Common myeloid progenitor, CD34-positive (primary cell): ENCODE measurements around the gene ZBTB45.
"Not testable (repeated sequence)": the region's sequence is repeated elsewhere in the genome, so short reads cannot be mapped to it uniquely, and the experiment has no call there.

Source experiments
- CTCF ChIA-PET: fragments of 350-600 bp; sonication (Branson Sonifier 250); formaldehyde crosslinking; loops from one replicate; lab custom pipeline; 2021; ENCODE audit warnings: antibody characterized with exemption; lab: Charles Lee
- POLR2A ChIA-PET: fragments of 350-600 bp; sonication (Branson Sonifier 250); formaldehyde crosslinking; loops from one replicate; lab custom pipeline; 2021; ENCODE audit warnings: antibody characterized with exemption; lab: Charles Lee
- DNase-seq, 3 donors: peaks; one replicate each; pipeline versions ENCODE4 v3.0.0 to v3.0.0-alpha.2; 2013
- H3K27ac ChIP-seq, 2 experiments: 1 replicate in 1 of 2; 2 replicates in 1 of 2; pipeline ENCODE4 v1.7.0; 2013; ENCODE audit warnings: inconsistent platforms in 2 of 2, low read length in 2 of 2, mild to moderate bottlenecking in 2 of 2, low read depth in 1 of 2, moderate library complexity in 1 of 2; ENCODE audit not compliant: severe bottlenecking in 2 of 2, insufficient read depth in 1 of 2, poor library complexity in 1 of 2
- H3K27me3 ChIP-seq, 5 experiments: replicated peaks in 2 of 5; 1 replicate in 3 of 5; 2 replicates in 2 of 5; pipeline versions ENCODE4 v1.6.1 to v1.7.0; 2013; ENCODE audit warnings: low read length in 4 of 5, mild to moderate bottlenecking in 2 of 5, moderate library complexity in 2 of 5, inconsistent platforms in 1 of 5; ENCODE audit not compliant: insufficient read depth in 5 of 5, control insufficient read depth in 4 of 5
- H3K36me3 ChIP-seq, 4 experiments: 1 replicate in 2 of 4; 2 replicates in 2 of 4; pipeline versions ENCODE4 v1.6.1 to v1.7.0; 2013; ENCODE audit warnings: low read length in 3 of 4, control low read depth in 1 of 4, mild to moderate bottlenecking in 1 of 4; ENCODE audit not compliant: control insufficient read depth in 4 of 4, insufficient read depth in 4 of 4
- H3K4me1 ChIP-seq, 4 experiments: 1 replicate in 3 of 4; 2 replicates in 1 of 4; pipeline versions ENCODE4 v1.6.1 to v1.7.1; 2013; ENCODE audit warnings: low read length in 3 of 4, mild to moderate bottlenecking in 3 of 4, control low read depth in 1 of 4, inconsistent platforms in 1 of 4, moderate library complexity in 1 of 4; ENCODE audit not compliant: control insufficient read depth in 4 of 4, insufficient read depth in 4 of 4; ENCODE audit errors: control extremely low read depth in 1 of 4
- H3K4me3 ChIP-seq, 7 experiments: 1 replicate in 4 of 7; 2 replicates in 3 of 7; pipeline versions ENCODE4 v1.5.1 to v1.7.0; 2013; ENCODE audit warnings: mild to moderate bottlenecking in 7 of 7, low read length in 6 of 7, moderate library complexity in 6 of 7, inconsistent platforms in 2 of 7, low read depth in 2 of 7, control low read depth in 1 of 7; ENCODE audit not compliant: insufficient read depth in 4 of 7, control insufficient read depth in 1 of 7; ENCODE audit errors: extremely low read depth in 1 of 7
- H3K9me3 ChIP-seq, 5 experiments: 1 replicate in 4 of 5; 2 replicates in 1 of 5; pipeline versions ENCODE4 v1.6.1 to v1.7.1; 2013; ENCODE audit warnings: low read length in 4 of 5, mild to moderate bottlenecking in 2 of 5, inconsistent platforms in 1 of 5, low read depth in 1 of 5, moderate library complexity in 1 of 5; ENCODE audit not compliant: control insufficient read depth in 4 of 5, insufficient read depth in 2 of 5; ENCODE audit errors: control extremely low read depth in 1 of 5
- WGBS: methylation state at CpG from one replicate; pipeline ENCODE4 v1.1.5; 2013; ENCODE audit not compliant: insufficient coverage; 5-methylcytosine and 5-hydroxymethylcytosine counted together

Gene ZBTB45

GRCh38 chr19:58545286-58546018 lies 25.8 kb upstream of the ZBTB45 start:
- Histone ChIP-seq H3K4me1 (peaks cover 13 to 26% (median 24%) of the 10 kb centered on the region in 4 experiments), H3K36me3 (peaks cover 17 to 52% (median 47%) of the 10 kb centered on the region in 4 experiments), H3K4me3 (peak overlapping the region; percentile 88 to 99 (median 92)), H3K27ac (peak overlapping the region; percentile 66 to 91), H3K9me3 (no peaks in the 10 kb centered on the region), H3K27me3 (no peaks in the 10 kb centered on the region)
- ChIA-PET POLR2A (interaction anchor here (0.7 to 2.5 kb wide), 2 partner anchors 8 to 9 kb away, joined by 3 to 18 read pairs; partner anchors contain the start of gene CHMP2A), CTCF (interaction anchor here (3.1 to 4.0 kb wide), 2 partner anchors 9 to 26 kb away, joined by 14 to 19 read pairs; partner anchors contain the start of genes CHMP2A and ZBTB45)
- 10% methylated on average over 18 of the region's 21 CpGs for WGBS
- DNase-seq: no peak

DNA sequence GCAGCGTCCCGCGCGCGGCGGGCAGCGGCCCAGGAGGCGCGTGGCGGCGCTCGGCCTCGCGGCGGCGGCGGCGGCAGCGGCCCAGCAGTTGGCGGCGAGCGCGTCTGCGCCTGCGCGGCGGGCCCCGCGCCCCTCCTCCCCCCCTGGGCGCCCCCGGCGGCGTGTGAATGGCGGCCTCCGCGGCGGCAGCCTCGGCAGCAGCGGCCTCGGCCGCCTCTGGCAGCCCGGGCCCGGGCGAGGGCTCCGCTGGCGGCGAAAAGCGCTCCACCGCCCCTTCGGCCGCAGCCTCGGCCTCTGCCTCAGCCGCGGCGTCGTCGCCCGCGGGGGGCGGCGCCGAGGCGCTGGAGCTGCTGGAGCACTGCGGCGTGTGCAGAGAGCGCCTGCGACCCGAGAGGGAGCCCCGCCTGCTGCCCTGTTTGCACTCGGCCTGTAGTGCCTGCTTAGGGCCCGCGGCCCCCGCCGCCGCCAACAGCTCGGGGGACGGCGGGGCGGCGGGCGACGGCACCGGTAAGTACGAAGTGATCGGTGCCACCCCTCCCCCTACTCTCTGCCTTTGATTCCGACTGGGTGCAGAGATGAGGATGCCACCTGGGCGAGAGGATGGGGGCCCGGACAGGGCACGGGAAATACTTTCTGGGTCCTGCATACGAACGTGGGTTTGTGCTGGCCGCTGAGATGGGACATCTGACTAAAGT lies 25.1 kb upstream of the ZBTB45 start:
- H3K4me1 ChIP-seq: peaks cover 13 to 26% (median 24%) of the 10 kb centered on the region in 4 experiments
- peaks cover 16 to 45% (median 40%) of the 10 kb centered on the region in 4 experiments for H3K36me3 ChIP-seq
- peak in 1 of 3 donors; percentile 80 for DNase-seq
- WGBS: 0% methylated on average over 61 of the region's 92 CpGs
- H3K27me3 ChIP-seq: no peaks in the 10 kb centered on the region
- ChIA-PET CTCF (interaction anchor here (1.6 to 4.0 kb wide), 3 partner anchors 10 to 25 kb away, joined by 5 to 14 read pairs (median 12); partner anchors contain the start of genes CHMP2A and ZBTB45), POLR2A (interaction anchor here (0.5 to 2.5 kb wide), 7 partner anchors 8 to 33 kb away, joined by 3 to 18 read pairs (median 4); partner anchors contain the start of genes CHMP2A and ZBTB45)
- peak overlapping the region; percentile 88 to 99 (median 92) for H3K4me3 ChIP-seq
- no peaks in the 10 kb centered on the region for H3K9me3 ChIP-seq
- H3K27ac ChIP-seq: peak overlapping the region; percentile 66 to 91

DNA sequence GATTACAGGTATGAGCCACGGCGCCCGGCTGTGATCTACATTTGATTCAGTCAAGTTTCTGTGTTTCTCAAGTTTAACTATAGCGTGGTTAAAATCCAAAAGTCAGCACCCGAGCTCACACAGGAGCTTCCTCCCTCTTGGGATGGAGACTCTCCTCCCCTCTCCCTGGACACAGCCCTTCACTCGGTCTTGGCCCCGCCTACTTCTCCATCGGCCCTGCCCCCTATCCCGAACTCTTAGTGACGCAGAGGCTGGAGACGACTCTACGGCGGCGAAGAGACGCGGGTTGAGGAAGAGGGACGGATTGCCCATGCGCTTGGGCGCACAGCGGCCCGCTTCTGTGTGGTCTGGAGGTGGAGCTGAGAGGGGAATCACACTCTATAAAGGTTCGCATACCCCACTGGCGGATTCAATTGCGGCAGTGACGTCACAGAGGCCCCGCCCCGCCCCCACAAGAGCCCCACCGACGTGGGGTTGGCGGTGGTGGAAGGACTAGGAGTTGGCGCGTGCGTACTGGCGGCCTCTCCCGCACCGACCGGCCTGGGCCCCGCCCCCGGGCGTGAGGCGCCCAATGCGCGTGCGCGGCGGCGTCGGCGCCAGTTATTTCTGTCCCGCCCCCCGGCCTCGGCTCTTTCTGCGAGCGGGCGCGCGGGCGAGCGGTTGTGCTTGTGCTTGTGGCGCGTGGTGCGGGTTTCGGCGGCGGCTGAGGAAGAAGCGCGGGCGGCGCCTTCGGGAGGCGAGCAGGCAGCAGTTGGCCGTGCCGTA lies 24.4 kb upstream of the ZBTB45 start, which contains the start of gene TRIM28:
TRIM28 (plus strand) TSS at position 239 of the 765 bp plus-strand sequence. CDS start 694 bp downstream, outside the sequence.
- Histone ChIP-seq H3K27ac (peak within 1 kb of the TSS; percentile 66 to 91), H3K4me1 (peaks cover 13 to 29% (median 24%) of the 10 kb centered on the region in 4 experiments), H3K27me3 (no peaks in the 10 kb centered on the region), H3K9me3 (no peaks in the 10 kb centered on the region), H3K4me3 (peak within 1 kb of the TSS; percentile 88 to 99 (median 92)), H3K36me3 (peaks cover 12 to 38% (median 33%) of the 10 kb centered on the region in 4 experiments)
- peak; percentile 99 to 100 (median 100) for DNase-seq
- POLR2A ChIA-PET: interaction anchor here (0.5 to 2.5 kb wide), 8 partner anchors 11 to 181 kb away, joined by 3 to 18 read pairs (median 4); partner anchors contain the start of genes CHMP2A, ZBTB45 and ZNF497
- under 1% methylated on average over 42 of the region's 73 CpGs for WGBS
- CTCF ChIA-PET: interaction anchor here (0.6 to 4.0 kb wide), 4 partner anchors 10 to 32 kb away, joined by 3 to 14 read pairs (median 8); partner anchors contain the start of genes CHMP2A and ZBTB45

- 97% methylated on average over 17 of the region's 18 CpGs for WGBS
- DNase-seq, H3K9me3 ChIP-seq, H3K27me3 ChIP-seq: not testable (repeated sequence)
- peak overlapping the region in 1 of 2 experiments; percentile 88 for H3K27ac ChIP-seq
- ChIA-PET CTCF (interaction anchor here (1.6 to 4.0 kb wide), 3 partner anchors 11 to 23 kb away, joined by 5 to 14 read pairs (median 12); partner anchors contain the start of genes CHMP2A and ZBTB45), POLR2A (interaction anchor here (1.4 to 2.5 kb wide), 3 partner anchors 12 to 25 kb away, joined by 4 to 18 read pairs (median 16); partner anchors contain the start of genes CHMP2A and ZBTB45)
- H3K4me1 ChIP-seq: peaks cover 13 to 38% (median 35%) of the 10 kb centered on the region in 4 experiments
- peak overlapping the region in 1 of 7 experiments; percentile 84 for H3K4me3 ChIP-seq
- H3K36me3 ChIP-seq: peaks cover 3 to 26% (median 21%) of the 10 kb centered on the region in 4 experiments
These were observed 23.2 kb upstream of the ZBTB45 start for GRCh38 chr19:58542641-58543372.

DNA sequence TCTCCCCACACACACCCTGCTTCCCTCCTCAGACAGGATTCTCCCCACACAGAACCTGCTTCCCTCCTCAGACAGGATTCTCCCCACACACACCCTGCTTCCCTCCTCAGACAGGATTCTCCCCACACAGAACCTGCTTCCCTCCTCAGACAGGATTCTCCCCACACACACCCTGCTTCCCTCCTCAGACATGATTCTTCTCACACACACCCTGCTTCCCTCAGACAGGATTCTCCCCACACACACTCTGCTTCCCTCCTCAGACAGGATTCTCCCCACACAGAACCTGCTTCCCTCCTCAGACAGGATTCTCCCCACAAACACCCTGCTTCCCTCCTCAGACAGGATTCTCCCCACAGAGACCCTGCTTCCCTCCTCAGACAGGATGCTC lies 19.6 kb upstream of the ZBTB45 start:
- Histone ChIP-seq H3K4me1 (peaks cover 0 to 23% (median 22%) of the 10 kb centered on the region in 4 experiments), H3K27ac (peak overlapping the region in 1 of 2 experiments; percentile 75)
- H3K36me3 ChIP-seq, H3K9me3 ChIP-seq, CTCF ChIA-PET, DNase-seq, H3K4me3 ChIP-seq, H3K27me3 ChIP-seq: not testable (repeated sequence)
- POLR2A ChIA-PET: interaction anchor here (1.9 kb wide), 1 partner anchor 19 kb away, joined by 6 read pairs; the partner anchor contains the start of gene ZBTB45
